Activated T-helper 17 cell treated with anti-CD3 and anti-CD28 coated beads, Interleukin-2, amount 50 U/mL, for 72 hours (primary cell): ENCODE measurements around the gene KDF1. TPM values are rescaled to one million over a fixed set of nuclear protein-coding genes. Genes with fewer than 3 reads are reported as not detected.
A peak's percentile ranks its signal among the peaks of the same experiment; 100 is the strongest.

Experiments
- ATAC-seq: fragments of 150-1000 bp; cut with Tn5 transposase; replicated peaks from 2 replicates; pipeline ENCODE4 v1.10.0; 2021; ENCODE audit warnings: mild to moderate bottlenecking, moderate library complexity
- H3K27ac Mint-ChIP-seq: one replicate; pipeline ENCODE4 v1.8.0; 2022; ENCODE audit warnings: mixed read lengths
- H3K27me3 Mint-ChIP-seq: one replicate; pipeline ENCODE4 v1.8.0; 2022; ENCODE audit warnings: mixed read lengths
- H3K36me3 Mint-ChIP-seq: one replicate; pipeline ENCODE4 v1.8.0; 2022; ENCODE audit warnings: low read depth, mild to moderate bottlenecking, mixed read lengths
- H3K4me1 Mint-ChIP-seq: one replicate; pipeline ENCODE4 v1.8.0; 2022; ENCODE audit warnings: mixed read lengths
- H3K4me3 Mint-ChIP-seq: one replicate; pipeline ENCODE4 v1.8.0; 2022; ENCODE audit warnings: mild to moderate bottlenecking, mixed read lengths
- H3K9me3 Mint-ChIP-seq: one replicate; pipeline ENCODE4 v1.8.0; 2022; ENCODE audit warnings: mixed read lengths
- total RNA-seq, 2 donors: library from RNA; stranded (reverse); gene quantifications; one replicate each; pipeline ENCODE4 v1.2.3, GENCODE V29; 2022

The KDF1 gene
- total RNA-seq, 2 donors from 2014 or later = not detected

- Mint-ChIP-seq H3K27ac (no peak overlapping the region), H3K9me3 (no peaks in the 10 kb centered on the region), H3K27me3 (peaks cover 4% of the 10 kb centered on the region), H3K4me3 (no peak overlapping the region), H3K36me3 (no peaks in the 10 kb centered on the region), H3K4me1 (peaks cover 4% of the 10 kb centered on the region)
- no peak for ATAC-seq
Observed at GRCh38 chr1:26907071-26907917, 53.0 kb downstream of the KDF1 start.

DNA sequence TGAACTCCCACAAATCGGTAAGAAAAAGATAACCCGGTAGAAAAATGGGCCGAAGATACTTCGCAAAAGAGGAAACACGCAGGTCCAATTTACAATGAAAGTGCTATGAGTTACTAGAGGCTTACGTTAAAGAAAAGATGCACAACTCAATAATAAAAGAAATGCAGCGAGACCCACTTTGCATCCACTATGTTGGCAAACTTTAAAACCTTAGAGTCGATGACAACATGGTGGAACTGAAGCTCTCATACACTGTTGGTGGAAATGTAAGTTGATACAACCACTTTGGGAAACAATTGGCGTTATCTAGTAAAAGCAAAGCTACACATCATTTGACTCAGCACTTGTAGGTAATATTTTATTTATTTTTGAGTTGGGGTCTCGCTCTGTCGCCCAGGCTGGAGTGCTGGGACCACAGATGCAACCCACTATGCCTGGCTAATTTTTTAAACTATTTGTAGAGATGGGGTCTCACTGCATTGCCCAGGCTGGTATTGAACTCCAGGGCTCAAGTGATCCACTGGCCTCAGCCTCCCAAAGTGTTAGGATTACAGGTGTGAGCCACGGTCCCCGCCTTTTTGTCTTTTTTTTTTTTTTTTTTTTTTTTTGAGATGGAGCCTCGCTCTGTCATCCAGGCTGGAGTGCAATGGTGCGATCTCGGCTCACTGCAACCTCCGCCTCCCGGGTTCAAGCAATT, 59.3 kb downstream of the KDF1 start:
- H3K4me3 Mint-ChIP-seq = peak overlapping the region; percentile 88
- ATAC-seq = no peak
- H3K36me3 Mint-ChIP-seq = peaks cover 40% of the 10 kb centered on the region
- no peaks in the 10 kb centered on the region for H3K9me3 Mint-ChIP-seq
- H3K27me3 Mint-ChIP-seq = no peaks in the 10 kb centered on the region
- H3K4me1 Mint-ChIP-seq = peaks cover 15% of the 10 kb centered on the region
- peak overlapping the region; percentile 95 for H3K27ac Mint-ChIP-seq

- peak; percentile 94 for ATAC-seq
- Mint-ChIP-seq H3K4me3 (peak within 1 kb of the TSS; percentile 88), H3K4me1 (peaks cover 15% of the 10 kb centered on the region), H3K9me3 (no peaks in the 10 kb centered on the region), H3K27ac (peak within 1 kb of the TSS; percentile 95), H3K36me3 (peaks cover 47% of the 10 kb centered on the region), H3K27me3 (no peaks in the 10 kb centered on the region)
Observed at GRCh38 chr1:26900001-26900814, 60.1 kb downstream of the KDF1 start, which contains the start of gene GPATCH3. TSS of gene GPATCH3 (minus strand) at chr1:26900467. CDS start at chr1:26900442, 25 bp downstream.

Other genes starting within 250 kb of the KDF1 start
- gene PIGV, start 172.5 kb downstream of the KDF1 start, total RNA-seq = 10 to 100 TPM; 14.0 to 18.1 TPM
- gene ZDHHC18, start 133.8 kb downstream of the KDF1 start, total RNA-seq = 10 to 100 TPM; 84.3 to 86.1 TPM
- gene SFN, start 97.3 kb downstream of the KDF1 start, total RNA-seq = 1 to 10 TPM; 4.3 to 4.7 TPM
- gene GPN2, start 70.2 kb downstream of the KDF1 start, total RNA-seq = 10 to 100 TPM; 44.8 to 61.4 TPM
- 10 to 100 TPM in 1 of 2 donors, 1 to 10 TPM in 1; 9.4 to 13.4 TPM for gene GPATCH3, start 60.0 kb downstream of the KDF1 start, total RNA-seq
- gene NR0B2, start 46.5 kb downstream of the KDF1 start, total RNA-seq = not detected
- gene NUDC, start 38.7 kb downstream of the KDF1 start, total RNA-seq = 100 to 1,000 TPM in 1 of 2 donors, 10 to 100 TPM in 1; 45.0 to 108 TPM
- not detected for gene TRNP1, start 33.2 kb upstream of the KDF1 start, total RNA-seq
- gene TENT5B, start 52.4 kb upstream of the KDF1 start, total RNA-seq = not detected
- 10 to 100 TPM; 15.3 to 20.6 TPM for gene SLC9A1, start 194.7 kb upstream of the KDF1 start, total RNA-seq